NOMO-1 treated with DMSO at 0.1 percent for 48 hours (cell line): ENCODE data around the gene HIRA.

Experiments
- DNase-seq: peaks from one replicate; lab custom pipeline; 2025; ENCODE audit not compliant: unreplicated experiment; lab: John Stamatoyannopoulos, UW

HIRA gene

DNA sequence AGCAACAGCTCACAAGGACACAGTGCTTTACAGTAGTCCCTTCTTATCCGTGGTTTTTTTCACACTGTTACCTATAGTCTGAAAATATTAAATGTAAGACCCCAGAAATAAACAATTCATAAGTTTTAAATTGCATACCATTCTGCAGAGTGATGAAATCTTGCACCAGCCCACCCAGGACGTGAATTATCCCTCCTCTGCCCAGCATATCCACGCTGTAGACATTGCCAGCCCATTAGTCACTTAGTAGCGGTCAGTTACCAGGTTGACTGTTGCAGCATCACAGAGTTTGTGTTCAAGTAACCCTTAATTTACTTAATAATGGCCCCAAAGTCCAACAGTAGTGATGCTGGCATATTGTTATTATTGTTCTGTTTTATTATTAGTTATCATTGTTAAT, 143.6 kb downstream of the HIRA start:
- DNase-seq: no peak

DNA sequence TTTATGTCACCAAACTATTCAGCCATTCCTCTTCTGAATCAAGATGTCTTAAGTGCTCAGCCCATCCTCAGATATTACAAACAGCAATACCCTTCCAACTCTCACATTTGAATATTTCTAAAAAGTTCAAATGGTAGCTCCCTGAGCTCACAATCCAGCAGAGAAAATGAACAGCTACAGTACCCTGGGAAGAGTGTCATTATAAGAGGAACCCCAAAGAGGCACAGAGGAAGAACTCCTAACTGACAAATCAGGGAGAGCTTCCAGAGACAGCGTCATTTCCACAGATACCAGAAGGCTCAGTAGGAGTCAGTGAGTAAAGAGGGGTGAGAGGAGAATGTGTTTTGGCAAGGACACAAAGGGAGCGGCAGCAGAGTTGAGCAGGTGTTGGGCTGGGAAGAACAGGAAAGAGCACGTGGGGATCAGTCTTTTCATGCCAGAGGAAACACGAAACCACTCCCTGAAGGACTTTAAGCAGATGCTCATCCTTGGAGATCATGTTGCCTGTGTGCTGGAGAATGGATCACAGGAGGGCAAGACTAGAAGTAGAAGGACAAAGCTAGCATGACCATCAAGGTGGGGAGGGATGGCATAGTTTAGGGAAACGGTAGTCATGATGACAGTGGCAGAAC, 144.3 kb downstream of the HIRA start:
- DNase-seq: no peak

DNA sequence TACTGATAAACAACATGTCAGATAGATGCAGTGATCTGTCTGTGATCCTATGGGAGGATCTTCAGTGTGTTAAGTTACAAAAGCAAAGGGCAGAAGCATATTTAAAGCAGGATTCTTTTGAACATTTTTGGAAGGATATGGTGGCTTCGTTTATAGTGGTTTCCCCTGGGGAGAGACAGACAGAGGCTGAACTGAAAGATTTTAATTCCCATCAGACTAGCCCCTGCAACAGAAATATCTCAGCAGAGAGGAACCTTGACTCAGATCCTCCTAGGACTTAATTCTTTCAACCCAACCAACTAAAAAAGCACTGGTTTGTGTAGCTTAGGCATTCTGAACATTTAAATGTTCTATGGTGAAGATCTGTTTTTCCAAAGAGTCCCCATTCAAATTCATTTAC, 145.7 kb downstream of the HIRA start:
- DNase-seq: no peak
